GM21737 (cell line): Measurements from ENCODE around the gene KRTAP4-8.
"Not testable (repeated sequence)": the region's sequence is repeated elsewhere in the genome, so short reads cannot be mapped to it uniquely, and the experiment has no call there.

Experiments used
- ATAC-seq: cut with Tn5 transposase; IDR thresholded peaks from one replicate; pipeline ENCODE4 v1.9.1; 2021; ENCODE audit warnings: mild to moderate bottlenecking, moderate library complexity; ENCODE audit not compliant: unreplicated experiment

KRTAP4-8 gene

DNA sequence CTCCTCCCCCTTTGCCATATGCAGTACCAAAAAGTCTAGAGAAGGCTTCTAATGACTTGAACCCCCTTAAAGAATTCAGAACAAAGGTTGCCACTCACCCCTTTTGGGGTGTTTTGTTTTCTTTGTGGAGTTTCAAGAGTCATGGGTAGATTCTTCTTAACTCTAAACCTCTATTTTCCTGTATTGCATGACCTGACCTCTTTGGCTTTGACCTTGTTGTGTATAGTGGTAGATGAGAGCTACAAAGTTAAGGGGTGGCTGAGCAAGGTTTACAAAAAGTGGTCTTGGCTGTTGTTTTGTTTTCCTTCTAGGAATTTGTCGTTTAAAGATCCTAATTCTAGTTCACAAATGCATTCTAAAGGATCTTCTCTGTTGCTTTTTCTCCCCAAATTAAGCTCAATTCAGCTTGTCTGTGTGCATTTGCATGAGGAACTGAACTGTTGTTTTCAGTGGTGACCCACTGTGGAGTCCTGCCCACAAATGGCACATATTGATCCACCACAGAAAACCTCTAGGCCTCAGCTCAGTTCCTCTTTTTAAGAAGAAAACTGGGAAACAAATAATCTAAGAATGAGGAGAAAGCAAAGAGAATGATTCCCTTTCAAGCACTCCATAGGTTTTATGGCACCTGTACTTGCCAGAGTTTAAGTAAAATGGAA, 10.9 kb upstream of the KRTAP4-8 start:
- ATAC-seq, result not testable (repeated sequence)

DNA sequence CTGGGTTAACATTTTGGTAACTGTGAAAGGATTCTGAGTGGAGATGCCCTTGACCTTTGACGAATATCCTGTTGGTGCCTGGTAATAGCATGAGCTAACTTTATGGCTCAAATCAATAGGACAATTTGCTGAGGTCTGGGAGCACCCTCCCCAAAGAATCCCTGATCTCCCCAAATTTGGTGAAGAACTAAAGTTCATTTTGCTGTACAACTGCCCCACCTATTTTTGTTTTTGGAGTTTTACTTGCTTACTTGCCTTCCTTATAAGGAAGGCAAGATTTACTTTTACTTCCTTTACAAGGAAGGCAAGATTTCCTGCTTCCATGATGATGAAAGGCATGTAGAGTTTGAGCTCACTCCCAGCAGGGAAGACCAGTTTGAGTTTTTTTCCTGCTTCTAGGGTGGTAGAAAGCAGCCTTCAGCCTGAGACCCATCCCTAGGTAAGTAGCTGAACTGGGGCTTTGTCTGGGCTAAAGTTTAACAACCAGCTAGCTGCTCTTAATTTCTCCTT, 10.1 kb upstream of the KRTAP4-8 start:
- no peak for ATAC-seq

DNA sequence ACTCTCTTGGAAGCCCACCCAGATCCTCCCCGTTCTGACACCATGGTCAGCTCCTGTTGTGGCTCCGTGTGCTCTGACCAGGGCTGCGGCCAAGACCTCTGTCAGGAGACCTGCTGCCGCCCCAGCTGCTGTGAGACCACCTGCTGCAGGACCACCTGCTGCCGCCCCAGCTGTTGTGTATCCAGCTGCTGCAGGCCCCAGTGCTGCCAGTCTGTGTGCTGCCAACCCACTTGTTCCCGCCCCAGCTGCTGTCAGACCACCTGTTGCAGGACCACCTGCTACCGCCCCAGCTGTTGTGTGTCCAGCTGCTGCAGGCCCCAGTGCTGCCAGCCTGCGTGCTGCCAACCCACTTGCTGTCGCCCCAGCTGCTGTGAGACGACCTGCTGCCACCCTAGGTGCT, 7.4 kb upstream of the KRTAP4-8 start, which contains the start of gene KRTAP4-9:
Gene KRTAP4-9 (plus strand): TSS at position 43 of the 400 bp plus-strand sequence. CDS start 0 bp downstream, at position 43.
- ATAC-seq, result not testable (repeated sequence)

DNA sequence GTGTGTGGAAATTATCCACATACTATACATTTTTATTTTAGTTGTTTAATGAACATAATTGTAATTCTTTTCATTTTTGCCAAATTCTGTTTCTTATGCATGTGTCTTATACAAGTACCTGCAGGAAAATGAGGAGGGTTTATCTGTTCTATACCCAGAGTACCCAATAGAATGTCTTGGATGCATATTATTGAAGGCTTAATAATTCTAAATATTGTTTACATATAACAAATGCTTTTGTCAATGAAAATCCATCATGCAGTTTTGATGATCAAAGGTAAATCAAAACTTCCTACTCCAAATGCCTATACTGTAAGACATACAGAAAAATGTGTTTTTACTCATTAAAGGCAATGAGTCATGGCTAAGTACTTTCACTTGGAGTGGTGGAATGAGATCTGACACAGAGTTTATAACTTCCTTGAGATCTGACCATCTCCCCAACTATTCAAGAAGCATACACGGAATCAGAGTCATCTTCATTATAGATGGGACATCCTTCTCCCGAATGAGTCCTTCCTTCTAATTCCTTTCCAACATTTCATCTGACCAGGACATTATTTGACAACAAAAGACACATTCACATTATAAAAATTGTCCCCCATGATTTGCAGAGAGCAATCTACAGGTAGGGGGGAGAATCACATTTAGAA, 6.6 kb upstream of the KRTAP4-8 start:
- not testable (repeated sequence) for ATAC-seq

DNA sequence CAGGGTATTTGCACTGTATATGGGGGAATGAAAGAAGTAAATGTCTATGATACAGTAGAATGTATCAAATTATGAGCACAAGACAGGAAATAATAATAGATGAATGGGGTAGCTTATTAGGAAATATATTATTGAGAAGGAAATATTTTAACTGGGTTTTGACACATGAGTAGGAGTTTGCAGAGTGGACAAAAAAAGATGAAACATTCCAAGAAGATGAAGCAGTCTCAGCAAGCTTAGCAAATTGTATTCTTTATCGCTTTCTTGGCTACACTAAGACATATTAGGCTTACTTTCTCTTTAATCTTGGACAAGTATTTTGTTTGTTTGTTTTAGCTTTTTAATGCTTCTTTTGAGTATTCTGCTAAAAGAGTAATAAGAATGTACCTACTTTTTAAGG, 6.0 kb upstream of the KRTAP4-8 start:
- no peak for ATAC-seq

DNA sequence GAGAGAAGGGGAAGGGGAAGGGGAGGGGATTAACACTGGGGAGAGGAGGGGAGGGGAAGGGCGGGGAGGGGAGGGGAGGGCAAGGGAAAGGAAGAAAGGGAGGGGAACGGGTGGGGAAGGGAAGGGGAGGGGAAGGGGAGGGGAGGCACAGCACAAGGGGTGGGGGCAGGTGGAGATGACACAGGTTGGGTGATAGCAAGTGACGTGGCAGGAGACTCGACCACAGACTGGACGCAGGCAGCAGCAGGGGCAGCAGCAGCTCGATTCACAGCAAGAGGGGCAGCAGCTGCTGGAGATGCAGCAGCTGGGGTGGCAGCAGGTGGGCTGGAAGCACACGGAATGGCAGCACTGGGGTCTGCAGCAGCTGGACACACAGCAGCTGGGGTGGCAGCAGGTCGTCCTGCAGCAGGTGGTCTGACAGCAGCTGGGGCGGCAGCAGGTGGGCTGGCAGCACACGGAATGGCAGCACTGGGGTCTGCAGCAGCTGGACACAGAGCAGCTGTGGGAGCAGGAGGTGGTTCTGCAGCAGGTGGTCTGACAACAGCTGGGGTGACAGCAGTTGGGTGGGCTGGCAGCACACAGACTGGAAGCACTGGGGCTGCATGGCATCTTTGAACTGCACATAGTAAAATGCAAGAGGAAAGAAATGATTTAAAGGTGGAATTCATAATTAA, 3.8 kb upstream of the KRTAP4-8 start, which contains the start of gene KRTAP4-16:
Gene KRTAP4-16 (minus strand): TSS at position 624 of the 674 bp plus-strand sequence. CDS start 0 bp downstream, at position 624.
- no peak for ATAC-seq

DNA sequence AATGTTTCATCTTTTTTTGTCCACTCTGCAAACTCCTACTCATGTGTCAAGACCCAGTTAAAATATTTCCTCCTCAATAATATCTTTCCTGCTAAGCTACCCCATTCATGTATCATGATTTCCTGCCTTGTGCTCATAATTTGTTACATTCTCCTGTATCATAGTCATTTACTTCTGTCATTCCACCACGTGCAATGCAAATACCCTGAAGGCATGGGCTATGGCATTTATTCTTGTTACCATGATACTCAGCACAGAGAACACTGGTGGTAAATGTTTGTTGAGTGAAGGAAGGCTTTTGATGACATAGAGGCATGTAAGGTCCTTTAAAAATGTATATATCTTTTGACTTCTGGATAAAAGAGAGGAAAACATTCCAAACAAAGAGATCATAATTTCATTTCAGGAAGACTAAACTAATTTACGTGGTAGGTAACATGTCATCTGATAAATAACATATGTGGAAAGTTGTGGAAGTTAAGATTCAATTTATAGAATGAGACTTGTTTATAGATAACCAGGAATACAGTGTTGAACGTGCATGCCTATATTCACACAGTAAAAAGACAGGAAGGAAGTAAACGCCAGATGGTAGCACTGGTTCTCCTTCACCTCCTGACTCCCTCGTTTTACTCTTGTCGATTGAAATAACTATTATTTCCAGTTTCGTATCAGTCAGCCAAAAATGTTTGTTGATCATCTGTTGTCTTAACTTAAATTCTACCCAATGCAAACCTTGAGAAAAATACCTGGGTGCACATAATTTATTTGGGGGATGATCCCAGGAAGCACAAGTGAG, 1.9 kb upstream of the KRTAP4-8 start:
- not testable (repeated sequence) for ATAC-seq

DNA sequence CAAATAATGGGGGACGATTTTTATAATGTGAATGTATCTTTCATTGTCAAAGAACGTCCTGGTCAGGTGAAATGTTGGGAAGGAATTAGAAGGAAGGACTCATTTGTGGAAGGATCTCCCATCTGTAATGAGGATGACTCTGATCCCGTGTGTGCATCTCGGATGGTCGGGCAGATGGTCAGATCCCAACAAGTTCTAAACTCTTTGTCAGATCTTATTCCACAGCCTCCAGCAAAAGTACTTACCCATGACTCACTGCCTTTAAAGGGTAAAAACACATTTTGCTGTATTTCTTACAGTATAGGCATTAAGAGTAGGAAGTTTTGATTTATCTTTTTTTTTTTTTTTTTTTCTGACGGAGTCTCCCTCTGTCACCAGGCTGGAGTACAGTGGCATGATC, 539 bp upstream of the KRTAP4-8 start:
- no peak for ATAC-seq

DNA sequence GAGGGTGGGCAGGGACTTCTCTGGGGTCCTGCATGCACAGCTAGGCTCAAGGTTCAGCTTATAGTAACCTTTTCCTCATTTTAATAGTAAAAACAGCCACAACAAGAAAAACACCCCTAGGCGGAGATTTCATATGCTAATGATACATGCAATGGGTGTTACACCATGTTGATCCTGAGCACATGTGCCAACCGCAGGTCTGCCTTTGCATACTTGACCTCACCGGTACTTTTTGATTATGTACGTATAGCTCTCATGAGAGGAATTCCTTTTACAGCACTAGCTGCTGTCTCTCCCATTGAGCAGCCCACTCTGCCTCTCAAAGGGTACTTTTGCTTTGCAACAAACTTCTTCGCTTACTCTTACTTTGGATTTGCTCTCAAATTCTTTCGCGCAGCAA, 1.9 kb downstream of the KRTAP4-8 start:
- no peak for ATAC-seq

DNA sequence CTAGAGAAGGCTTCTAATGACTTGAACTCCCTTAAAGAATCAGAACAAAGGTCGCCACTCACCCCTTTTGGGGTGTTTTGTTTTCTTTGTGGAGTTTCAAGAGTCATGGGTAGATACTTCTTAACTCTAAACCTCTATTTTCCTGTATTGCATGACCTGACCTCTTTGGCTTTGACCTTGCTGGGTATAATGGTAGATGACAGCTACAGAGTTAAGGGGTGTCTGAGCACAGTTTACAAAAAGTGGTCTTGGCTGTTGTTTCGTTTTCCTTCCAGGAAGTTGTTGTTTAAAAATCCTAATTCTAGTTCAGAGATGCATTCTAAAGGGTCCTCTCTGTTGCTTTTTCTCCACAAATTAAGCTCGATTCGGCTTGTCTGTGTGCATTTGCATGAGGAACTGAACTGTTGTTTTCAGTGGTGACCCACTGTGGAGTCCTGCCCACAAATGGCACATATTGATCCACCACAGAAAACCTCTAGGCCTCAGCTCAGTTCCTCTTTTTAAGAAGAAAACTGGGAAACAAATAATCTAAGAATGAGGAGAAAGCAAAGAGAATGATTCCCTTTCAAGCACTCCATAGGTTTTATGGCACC, 9.1 kb downstream of the KRTAP4-8 start:
- not testable (repeated sequence) for ATAC-seq

DNA sequence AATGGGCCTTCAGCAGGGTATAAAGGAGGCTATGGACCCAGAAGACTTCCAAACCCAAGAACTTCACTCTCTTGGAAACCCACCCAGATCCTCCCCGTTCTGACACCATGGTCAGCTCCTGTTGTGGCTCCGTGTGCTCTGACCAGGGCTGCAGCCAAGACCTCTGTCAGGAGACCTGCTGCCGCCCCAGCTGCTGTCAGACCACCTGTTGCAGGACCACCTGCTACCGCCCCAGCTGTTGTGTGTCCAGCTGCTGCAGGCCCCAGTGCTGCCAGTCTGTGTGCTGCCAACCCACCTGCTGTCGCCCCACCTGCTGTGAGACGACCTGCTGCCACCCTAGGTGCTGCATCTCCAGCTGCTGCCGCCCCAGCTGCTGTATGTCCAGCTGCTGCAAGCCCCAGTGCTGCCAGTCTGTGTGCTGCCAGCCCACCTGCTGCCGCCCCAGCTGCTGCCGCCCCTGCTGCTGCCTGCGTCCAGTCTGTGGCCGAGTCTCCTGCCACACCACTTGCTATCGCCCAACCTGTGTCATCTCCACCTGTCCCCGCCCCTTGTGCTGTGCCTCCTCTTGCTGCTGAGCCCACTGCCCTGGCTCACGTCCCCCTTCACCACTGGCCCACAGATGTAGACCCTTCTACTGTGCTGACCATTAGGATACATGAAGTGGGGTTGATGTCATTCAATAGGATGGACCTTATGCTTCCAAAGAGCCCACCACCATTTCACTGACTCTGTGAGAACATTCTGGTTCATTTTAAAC, 13.7 kb downstream of the KRTAP4-8 start, which contains the start of gene KRTAP4-7:
Gene KRTAP4-7 (plus strand): TSS at position 51 of the 757 bp plus-strand sequence. CDS start 57 bp downstream, at position 108.
- ATAC-seq, result not testable (repeated sequence)

DNA sequence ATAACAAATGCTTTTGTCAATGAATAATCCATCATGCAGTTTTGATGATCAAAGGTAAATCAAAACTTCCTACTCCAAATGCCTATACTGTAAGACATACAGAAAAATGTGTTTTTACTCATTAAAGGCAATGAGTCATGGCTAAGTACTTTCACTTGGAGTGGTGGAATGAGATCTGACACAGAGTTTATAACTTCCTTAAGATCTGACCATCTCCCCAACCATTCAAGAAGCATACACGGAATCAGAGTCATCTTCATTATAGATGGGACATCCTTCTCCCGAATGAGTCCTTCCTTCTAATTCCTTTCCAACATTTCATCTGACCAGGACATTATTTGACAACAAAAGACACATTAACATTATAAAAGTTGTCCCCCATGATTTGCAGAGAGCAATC, 14.5 kb downstream of the KRTAP4-8 start:
- ATAC-seq, result not testable (repeated sequence)

DNA sequence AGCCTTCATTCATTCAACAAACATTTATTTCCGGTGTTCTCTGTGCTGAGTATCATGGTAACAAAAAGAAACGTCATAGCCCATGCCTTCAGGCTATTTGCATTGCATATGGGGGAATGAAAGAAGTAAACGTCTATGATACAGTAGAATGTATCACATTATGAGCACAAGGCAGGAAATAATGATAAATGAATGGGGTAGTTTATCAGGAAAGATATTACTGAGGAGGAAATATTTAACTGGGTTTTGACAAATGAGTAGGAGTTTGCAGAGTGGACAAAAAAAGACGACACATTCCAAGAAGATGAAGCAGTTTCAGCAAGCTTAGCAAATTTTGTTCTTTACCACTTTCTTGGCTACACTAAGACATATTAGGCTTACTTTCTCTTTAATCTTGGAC, 15.3 kb downstream of the KRTAP4-8 start:
- no peak for ATAC-seq

DNA sequence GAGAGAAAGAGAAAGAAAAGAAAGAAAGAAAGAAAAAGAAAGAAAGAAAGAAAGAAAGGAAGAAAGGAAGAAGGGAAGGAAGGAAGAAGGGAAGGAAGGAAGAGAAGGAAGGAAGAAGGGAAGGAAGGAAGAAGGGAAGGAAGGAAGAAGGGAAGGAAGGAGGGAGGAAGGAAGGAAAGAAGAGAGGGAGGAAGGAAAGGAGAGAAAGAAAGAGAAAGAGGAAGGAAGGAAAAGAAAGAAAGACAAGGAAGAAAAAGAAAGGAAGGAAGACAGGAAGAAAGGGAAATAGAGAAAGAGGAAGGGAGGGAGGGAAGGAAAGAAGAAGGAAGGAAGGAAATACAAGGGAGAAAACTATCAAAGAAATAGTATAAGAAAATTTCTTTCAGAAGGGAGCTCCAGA, 21.2 kb downstream of the KRTAP4-8 start:
- no peak for ATAC-seq

DNA sequence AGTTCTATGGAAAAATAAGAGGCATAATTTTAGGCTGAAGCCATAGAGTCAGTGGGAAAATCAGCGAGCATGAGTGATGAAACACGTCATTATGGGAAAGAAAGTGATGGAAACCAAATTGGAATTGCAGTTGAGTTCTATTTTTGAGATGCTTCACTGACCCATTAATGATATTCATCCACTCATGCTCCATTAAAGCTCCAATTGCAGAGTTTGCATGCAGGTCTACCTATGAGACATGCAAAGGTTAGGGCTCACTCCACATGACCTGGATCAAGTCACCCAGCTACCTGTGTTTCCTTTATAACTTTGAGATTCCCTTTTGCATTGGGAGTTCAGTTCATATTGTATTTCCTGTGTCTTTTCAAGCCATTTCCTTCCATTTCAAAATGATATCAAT, 24.3 kb downstream of the KRTAP4-8 start:
- ATAC-seq, result no peak

DNA sequence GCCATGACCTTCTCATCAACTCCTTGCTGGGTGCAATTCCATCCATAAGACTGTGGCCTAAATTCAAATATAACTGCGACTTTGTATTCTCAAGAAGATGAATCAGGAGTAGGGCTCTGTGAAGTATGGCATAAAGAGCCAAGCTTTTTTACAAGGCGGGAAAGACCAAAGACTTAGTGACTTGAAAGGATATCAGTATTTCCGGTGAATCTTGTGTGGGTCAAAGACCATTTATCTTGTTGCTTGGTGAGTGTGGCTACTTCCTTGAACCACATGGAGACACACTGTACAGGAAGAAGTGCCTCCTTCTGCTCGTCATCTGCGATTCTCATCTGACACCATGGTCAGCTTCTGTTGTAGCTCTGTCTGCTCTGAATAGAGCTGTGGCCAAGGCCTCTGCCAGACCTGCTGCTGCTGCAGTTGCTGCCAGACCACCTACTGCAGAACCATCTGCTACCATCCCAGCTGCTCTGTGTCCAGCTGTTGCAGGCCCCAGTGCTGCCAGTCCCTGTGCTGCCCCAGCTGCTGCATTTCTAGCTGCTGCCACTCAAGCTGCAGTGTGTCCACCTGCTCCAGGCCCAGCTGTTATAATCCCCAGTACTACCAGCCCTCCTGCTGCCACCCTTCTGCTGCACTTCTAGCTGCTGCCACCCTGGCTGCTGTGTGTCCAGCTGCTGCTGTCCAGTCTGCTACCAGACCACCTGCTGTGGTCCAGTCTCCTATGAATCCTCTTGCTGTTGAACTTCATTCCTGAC, 26.2 kb downstream of the KRTAP4-8 start:
- ATAC-seq, result no peak

DNA sequence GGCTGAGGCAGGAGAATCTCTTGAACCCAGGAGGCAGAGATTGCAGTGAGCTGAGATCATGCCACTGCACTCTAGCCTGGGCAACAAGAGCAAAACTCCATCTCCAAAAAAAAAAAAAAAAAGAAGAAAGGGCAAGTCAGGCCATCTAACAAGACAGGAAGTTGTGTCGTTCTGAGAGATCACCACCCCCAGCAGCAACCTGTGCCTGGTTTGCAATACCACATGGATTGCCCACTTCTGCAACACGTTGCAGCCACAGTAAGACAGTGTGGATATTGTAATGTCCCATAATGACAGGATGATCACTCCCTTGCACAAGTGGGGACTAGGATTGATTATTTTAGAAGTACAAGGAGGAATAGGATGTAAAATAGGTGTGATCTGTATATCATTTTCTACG, 28.9 kb downstream of the KRTAP4-8 start:
- no peak for ATAC-seq

DNA sequence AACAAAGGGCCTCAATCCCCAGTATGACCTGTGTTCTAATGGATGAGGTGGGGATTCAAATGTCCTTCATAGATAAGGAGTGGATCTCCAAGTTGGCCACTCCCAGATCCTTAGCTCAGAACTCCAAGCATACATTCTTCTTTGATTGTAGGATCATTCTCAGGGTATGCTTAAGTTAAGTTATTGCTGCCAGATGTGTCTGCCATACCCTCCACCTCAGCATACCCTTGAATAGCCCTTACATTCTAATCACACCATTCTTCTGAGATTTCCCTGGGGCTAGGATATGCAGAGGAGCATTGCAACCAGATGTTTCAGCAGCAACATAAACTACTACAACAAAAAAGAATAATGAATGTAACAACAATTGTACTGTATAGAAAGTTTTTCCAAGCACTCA, 30.7 kb downstream of the KRTAP4-8 start:
- ATAC-seq, result no peak
